Activated CD4-positive, alpha-beta memory T cell treated with anti-CD3 and anti-CD28 coated beads for 36 hours (primary cell): ENCODE data around the gene TCF4. TPM values are rescaled to one million over a fixed set of nuclear protein-coding genes. Genes with fewer than 3 reads are reported as not detected.

Experiments
- CTCF ChIA-PET: fragments of 350-600 bp; sonication (Branson Sonifier 250); formaldehyde crosslinking; loops from one replicate; lab custom pipeline; 2021; ENCODE audit warnings: antibody characterized with exemption, inconsistent platforms; lab: Charles Lee
- POLR2A ChIA-PET: fragments of 350-600 bp; sonication (Branson Sonifier 250); formaldehyde crosslinking; loops from one replicate; lab custom pipeline; 2021; ENCODE audit warnings: antibody characterized with exemption; lab: Charles Lee
- DNase-seq: peaks from one replicate; pipeline ENCODE4 v3.0.0-alpha.2; 2020
- H3K27ac Mint-ChIP-seq: one replicate; pipeline ENCODE4 v1.8.0; 2021; ENCODE audit warnings: mixed read lengths
- H3K27me3 Mint-ChIP-seq: one replicate; pipeline ENCODE4 v1.8.0; 2021; ENCODE audit warnings: mixed read lengths
- H3K36me3 Mint-ChIP-seq: one replicate; pipeline ENCODE4 v1.8.0; 2021; ENCODE audit warnings: mixed read lengths
- H3K4me1 Mint-ChIP-seq: one replicate; pipeline ENCODE4 v1.8.0; 2021; ENCODE audit warnings: low read depth, mixed read lengths
- H3K4me3 Mint-ChIP-seq: one replicate; pipeline ENCODE4 v1.8.0; 2021; ENCODE audit warnings: mild to moderate bottlenecking, mixed read lengths
- H3K9me3 Mint-ChIP-seq: one replicate; pipeline ENCODE4 v1.8.0; 2021; ENCODE audit warnings: mixed read lengths
- intact Hi-C: fragments of 100-400 bp; cut with micrococcal nuclease; formaldehyde crosslinking; loops from one replicate; pipeline ENCODE4 v1.15.1; 2023
- total RNA-seq, 2 experiments: library from RNA; stranded (reverse); gene quantifications; one replicate each; pipeline ENCODE4 v1.2.3, GENCODE V29; 2021

TCF4 gene
- total RNA-seq, 2 experiments from 2014 or later: not detected

GRCh38 chr18:55249550-55249949, 338.4 kb downstream of the TCF4 start:
- no peak overlapping the region for H3K27ac Mint-ChIP-seq
- H3K27me3 Mint-ChIP-seq: peaks cover 7% of the 10 kb centered on the region
- ChIA-PET POLR2A (no interaction called here), CTCF (no interaction called here)
- peaks cover 5% of the 10 kb centered on the region for H3K4me1 Mint-ChIP-seq
- no peak overlapping the region for H3K4me3 Mint-ChIP-seq
- no peaks in the 10 kb centered on the region for H3K9me3 Mint-ChIP-seq
- intact Hi-C loops: no loop called here
- no peak for DNase-seq
- no peaks in the 10 kb centered on the region for H3K36me3 Mint-ChIP-seq

- CTCF ChIA-PET: no interaction called here
- no peak overlapping the region for H3K27ac Mint-ChIP-seq
Observed at GRCh38 chr18:55248495-55248894, 339.5 kb downstream of the TCF4 start.

GRCh38 chr18:55247032-55247431, 341.0 kb downstream of the TCF4 start:
- CTCF ChIA-PET: interaction anchor here (1.1 kb wide), 1 partner anchor 13 kb away, joined by 3 read pairs; no protein-coding TSS in a partner anchor
- H3K36me3 Mint-ChIP-seq: no peaks in the 10 kb centered on the region
- H3K27ac Mint-ChIP-seq: no peak overlapping the region
- POLR2A ChIA-PET: no interaction called here
- intact Hi-C loops: no loop called here
- no peak overlapping the region for H3K4me3 Mint-ChIP-seq
- peaks cover 5% of the 10 kb centered on the region for H3K4me1 Mint-ChIP-seq
- H3K27me3 Mint-ChIP-seq: peaks cover 5% of the 10 kb centered on the region
- no peaks in the 10 kb centered on the region for H3K9me3 Mint-ChIP-seq
- no peak for DNase-seq

More at GRCh38 chr18:55248495-55248894, 339.5 kb downstream of the TCF4 start:
- Mint-ChIP-seq H3K36me3 (no peaks in the 10 kb centered on the region), H3K9me3 (no peaks in the 10 kb centered on the region), H3K27me3 (peaks cover 5% of the 10 kb centered on the region), H3K4me3 (no peak overlapping the region), H3K4me1 (peaks cover 5% of the 10 kb centered on the region)
- POLR2A ChIA-PET: no interaction called here
- intact Hi-C loops: no loop called here
- no peak for DNase-seq

- intact Hi-C loops: no loop called here
- POLR2A ChIA-PET: no interaction called here
- Mint-ChIP-seq H3K4me1 (peaks cover 5% of the 10 kb centered on the region), H3K9me3 (no peaks in the 10 kb centered on the region), H3K27ac (no peak overlapping the region), H3K27me3 (peaks cover 7% of the 10 kb centered on the region), H3K36me3 (no peaks in the 10 kb centered on the region), H3K4me3 (no peak overlapping the region)
- DNase-seq: no peak
- CTCF ChIA-PET: interaction anchor here (1.1 kb wide), 1 partner anchor 12 kb away, joined by 3 read pairs; no protein-coding TSS in a partner anchor
Observed at GRCh38 chr18:55246278-55246677, 341.7 kb downstream of the TCF4 start.

GRCh38 chr18:55245211-55245614, 342.8 kb downstream of the TCF4 start:
- POLR2A ChIA-PET: no interaction called here
- CTCF ChIA-PET: no interaction called here
- no peaks in the 10 kb centered on the region for H3K4me1 Mint-ChIP-seq
- peaks cover 7% of the 10 kb centered on the region for H3K27me3 Mint-ChIP-seq
- intact Hi-C loops: no loop called here
- no peaks in the 10 kb centered on the region for H3K36me3 Mint-ChIP-seq
- no peak overlapping the region for H3K27ac Mint-ChIP-seq
- H3K9me3 Mint-ChIP-seq: no peaks in the 10 kb centered on the region
- DNase-seq: no peak
- H3K4me3 Mint-ChIP-seq: no peak overlapping the region

- peaks cover 7% of the 10 kb centered on the region for H3K27me3 Mint-ChIP-seq
- H3K9me3 Mint-ChIP-seq: no peaks in the 10 kb centered on the region
- DNase-seq: no peak
- H3K27ac Mint-ChIP-seq: no peak overlapping the region
- intact Hi-C loops: no loop called here
- CTCF ChIA-PET: no interaction called here
- POLR2A ChIA-PET: no interaction called here
- H3K4me1 Mint-ChIP-seq: no peaks in the 10 kb centered on the region
- H3K36me3 Mint-ChIP-seq: no peaks in the 10 kb centered on the region
- H3K4me3 Mint-ChIP-seq: no peak overlapping the region
Observed at GRCh38 chr18:55244546-55244945, 343.4 kb downstream of the TCF4 start.

- H3K4me3 Mint-ChIP-seq: no peak overlapping the region
- no peak overlapping the region for H3K27ac Mint-ChIP-seq
- intact Hi-C loops: no loop called here
- POLR2A ChIA-PET: no interaction called here
- DNase-seq: no peak
- no peaks in the 10 kb centered on the region for H3K36me3 Mint-ChIP-seq
- no peaks in the 10 kb centered on the region for H3K4me1 Mint-ChIP-seq
- peaks cover 7% of the 10 kb centered on the region for H3K27me3 Mint-ChIP-seq
- CTCF ChIA-PET: no interaction called here
- no peaks in the 10 kb centered on the region for H3K9me3 Mint-ChIP-seq
Observed at GRCh38 chr18:55243857-55244256, 344.1 kb downstream of the TCF4 start.

GRCh38 chr18:55243255-55243654, 344.7 kb downstream of the TCF4 start:
- intact Hi-C loops: no loop called here
- DNase-seq: no peak
- H3K4me1 Mint-ChIP-seq: no peaks in the 10 kb centered on the region
- no peaks in the 10 kb centered on the region for H3K9me3 Mint-ChIP-seq
- ChIA-PET CTCF (no interaction called here), POLR2A (no interaction called here)
- H3K27ac Mint-ChIP-seq: no peak overlapping the region
- peaks cover 6% of the 10 kb centered on the region for H3K27me3 Mint-ChIP-seq
- no peaks in the 10 kb centered on the region for H3K36me3 Mint-ChIP-seq
- no peak overlapping the region for H3K4me3 Mint-ChIP-seq

- Mint-ChIP-seq H3K4me3 (no peak overlapping the region), H3K27ac (no peak overlapping the region), H3K27me3 (peaks cover 3% of the 10 kb centered on the region), H3K9me3 (no peaks in the 10 kb centered on the region), H3K4me1 (no peaks in the 10 kb centered on the region), H3K36me3 (no peaks in the 10 kb centered on the region)
- no peak for DNase-seq
- ChIA-PET CTCF (interaction anchor here (0.7 kb wide), 1 partner anchor 171 kb away, joined by 3 read pairs; no protein-coding TSS in a partner anchor), POLR2A (no interaction called here)
- intact Hi-C loops: no loop called here
Observed at GRCh38 chr18:55240978-55241377, 347.0 kb downstream of the TCF4 start.

- no peak overlapping the region for H3K27ac Mint-ChIP-seq
Observed at GRCh38 chr18:55239740-55240139, 348.3 kb downstream of the TCF4 start.

GRCh38 chr18:55237660-55238059, 350.3 kb downstream of the TCF4 start:
- Mint-ChIP-seq H3K36me3 (no peaks in the 10 kb centered on the region), H3K27me3 (peaks cover 2% of the 10 kb centered on the region), H3K9me3 (no peaks in the 10 kb centered on the region), H3K4me3 (no peak overlapping the region), H3K27ac (no peak overlapping the region), H3K4me1 (no peaks in the 10 kb centered on the region)
- CTCF ChIA-PET: no interaction called here
- POLR2A ChIA-PET: no interaction called here
- DNase-seq: no peak
- intact Hi-C loops: no loop called here

More at GRCh38 chr18:55239740-55240139, 348.3 kb downstream of the TCF4 start:
- DNase-seq: no peak
- Mint-ChIP-seq H3K9me3 (no peaks in the 10 kb centered on the region), H3K27me3 (peaks cover 2% of the 10 kb centered on the region), H3K36me3 (no peaks in the 10 kb centered on the region), H3K4me1 (no peaks in the 10 kb centered on the region), H3K4me3 (no peak overlapping the region)
- ChIA-PET CTCF (no interaction called here), POLR2A (interaction anchor here (0.6 kb wide), 1 partner anchor 11 kb away, joined by 3 read pairs; no protein-coding TSS in a partner anchor)
- intact Hi-C loops: no loop called here

GRCh38 chr18:55236150-55236931, 351.7 kb downstream of the TCF4 start:
- ChIA-PET POLR2A (no interaction called here), CTCF (no interaction called here)
- intact Hi-C loops: no loop called here
- DNase-seq: no peak
- no peak overlapping the region for H3K27ac Mint-ChIP-seq
- no peaks in the 10 kb centered on the region for H3K36me3 Mint-ChIP-seq
- H3K4me3 Mint-ChIP-seq: no peak overlapping the region
- no peaks in the 10 kb centered on the region for H3K27me3 Mint-ChIP-seq
- no peaks in the 10 kb centered on the region for H3K4me1 Mint-ChIP-seq
- no peaks in the 10 kb centered on the region for H3K9me3 Mint-ChIP-seq

GRCh38 chr18:55235094-55235461, 352.9 kb downstream of the TCF4 start:
- no peak for DNase-seq
- H3K4me3 Mint-ChIP-seq: no peak overlapping the region
- no peaks in the 10 kb centered on the region for H3K27me3 Mint-ChIP-seq
- no peaks in the 10 kb centered on the region for H3K9me3 Mint-ChIP-seq
- intact Hi-C loops: no loop called here
- ChIA-PET CTCF (interaction anchor here (0.6 to 2.0 kb wide), 8 partner anchors 21 to 1341 kb away, joined by 3 to 12 read pairs (median 4); no protein-coding TSS in a partner anchor), POLR2A (no interaction called here)
- no peaks in the 10 kb centered on the region for H3K4me1 Mint-ChIP-seq
- no peak overlapping the region for H3K27ac Mint-ChIP-seq
- no peaks in the 10 kb centered on the region for H3K36me3 Mint-ChIP-seq
